Measurements from ENCODE around the gene KMT2B.

The KMT2B gene

DNA sequence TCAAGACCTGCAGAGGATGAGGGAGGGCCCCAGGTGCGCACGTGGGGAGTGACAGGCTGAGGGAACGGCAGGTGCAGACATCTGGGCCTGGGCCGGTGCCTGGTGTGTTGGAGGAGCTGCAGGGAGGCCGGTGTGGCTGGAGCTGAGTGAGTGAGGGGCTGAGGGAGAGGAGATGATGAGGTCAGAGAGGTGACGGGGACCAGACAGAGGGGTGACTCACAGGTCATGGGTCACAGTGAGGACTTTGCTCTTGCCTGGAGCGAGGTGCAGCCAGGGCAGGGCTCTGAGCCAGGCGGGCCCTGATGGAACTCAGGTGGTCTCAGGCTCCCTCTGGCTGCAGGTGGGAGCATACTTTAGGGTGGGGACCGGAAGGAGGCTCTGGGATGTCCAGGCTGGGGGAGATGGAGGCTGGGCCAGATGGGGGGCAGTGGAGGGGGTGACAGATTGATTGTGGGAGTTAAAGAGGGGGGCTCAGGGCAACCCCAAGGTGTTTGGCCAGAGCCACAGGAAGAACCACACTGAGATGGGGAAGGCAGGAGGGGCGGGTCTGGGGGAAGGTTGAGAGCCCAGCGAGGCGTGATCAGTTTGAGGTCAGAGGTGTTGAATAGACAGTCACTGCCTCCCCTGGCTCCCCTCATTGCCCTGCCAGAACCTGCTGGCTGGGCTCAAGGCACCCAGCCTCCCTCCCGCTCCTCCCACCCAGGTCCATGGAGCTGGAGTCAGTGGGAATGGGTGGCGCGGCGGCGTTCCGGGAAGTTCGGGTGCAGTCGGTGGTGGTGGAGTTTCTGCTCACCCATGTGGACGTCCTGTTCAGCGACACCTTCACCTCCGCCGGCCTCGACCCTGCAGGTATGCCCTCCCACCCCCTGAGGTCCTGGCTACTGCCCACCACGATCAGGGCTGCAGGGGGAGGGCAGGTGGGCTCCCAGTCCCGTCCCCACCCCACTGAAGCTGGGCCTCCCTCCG, 65.9 kb downstream of the KMT2B start:
- no peak for DNase-seq

DNA sequence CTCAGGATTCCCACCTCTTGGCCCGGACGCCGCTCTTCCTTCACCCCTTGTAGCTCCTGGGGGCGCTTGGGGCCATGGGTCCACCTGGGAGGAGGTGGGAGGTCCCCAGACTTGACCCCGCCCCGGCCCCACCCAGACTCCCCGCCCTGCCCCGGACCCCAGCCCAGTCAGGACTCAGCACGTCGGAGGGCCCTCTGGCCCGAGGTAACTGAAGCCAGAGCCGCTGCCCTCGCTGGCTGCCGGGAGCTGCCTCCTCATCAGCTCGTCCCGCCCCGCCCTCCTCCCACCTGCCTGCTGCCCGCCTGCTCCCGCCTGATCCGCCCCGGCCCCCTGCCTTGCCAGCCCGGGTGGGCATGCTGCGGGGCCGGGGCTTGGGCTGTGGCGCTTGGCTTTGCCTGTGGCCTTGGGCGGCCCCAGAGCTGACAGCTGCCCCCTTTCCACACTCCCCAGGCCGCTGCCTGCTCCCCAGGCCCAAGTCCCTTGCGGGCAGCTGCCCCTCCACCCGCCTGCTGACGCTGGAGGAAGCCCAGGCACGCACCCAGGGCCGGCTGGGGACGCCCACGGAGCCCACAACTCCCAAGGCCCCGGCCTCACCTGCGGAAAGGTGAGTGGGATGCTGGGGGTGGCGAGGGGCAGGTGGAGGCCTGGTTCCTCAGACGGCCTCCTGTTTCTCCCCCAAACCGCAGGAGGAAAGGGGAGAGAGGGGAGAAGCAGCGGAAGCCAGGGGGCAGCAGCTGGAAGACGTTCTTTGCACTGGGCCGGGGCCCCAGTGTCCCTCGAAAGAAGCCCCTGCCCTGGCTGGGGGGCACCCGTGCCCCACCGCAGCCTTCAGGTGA, 66.9 kb downstream of the KMT2B start:
- no peak for DNase-seq

DNA sequence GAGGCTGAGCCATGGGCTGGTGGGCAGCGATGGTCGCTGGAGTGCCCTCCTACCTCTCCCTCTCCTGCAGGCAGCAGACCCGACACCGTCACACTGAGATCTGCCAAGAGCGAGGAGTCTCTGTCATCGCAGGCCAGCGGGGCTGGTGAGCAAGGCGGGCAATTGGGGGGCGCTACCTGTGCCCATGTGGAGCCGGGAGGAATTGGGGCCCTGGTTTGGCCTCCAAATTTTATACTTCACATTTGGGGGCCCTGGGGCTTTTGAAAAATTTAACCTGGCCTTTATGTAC, 67.5 kb downstream of the KMT2B start:
- no peak for DNase-seq

DNA sequence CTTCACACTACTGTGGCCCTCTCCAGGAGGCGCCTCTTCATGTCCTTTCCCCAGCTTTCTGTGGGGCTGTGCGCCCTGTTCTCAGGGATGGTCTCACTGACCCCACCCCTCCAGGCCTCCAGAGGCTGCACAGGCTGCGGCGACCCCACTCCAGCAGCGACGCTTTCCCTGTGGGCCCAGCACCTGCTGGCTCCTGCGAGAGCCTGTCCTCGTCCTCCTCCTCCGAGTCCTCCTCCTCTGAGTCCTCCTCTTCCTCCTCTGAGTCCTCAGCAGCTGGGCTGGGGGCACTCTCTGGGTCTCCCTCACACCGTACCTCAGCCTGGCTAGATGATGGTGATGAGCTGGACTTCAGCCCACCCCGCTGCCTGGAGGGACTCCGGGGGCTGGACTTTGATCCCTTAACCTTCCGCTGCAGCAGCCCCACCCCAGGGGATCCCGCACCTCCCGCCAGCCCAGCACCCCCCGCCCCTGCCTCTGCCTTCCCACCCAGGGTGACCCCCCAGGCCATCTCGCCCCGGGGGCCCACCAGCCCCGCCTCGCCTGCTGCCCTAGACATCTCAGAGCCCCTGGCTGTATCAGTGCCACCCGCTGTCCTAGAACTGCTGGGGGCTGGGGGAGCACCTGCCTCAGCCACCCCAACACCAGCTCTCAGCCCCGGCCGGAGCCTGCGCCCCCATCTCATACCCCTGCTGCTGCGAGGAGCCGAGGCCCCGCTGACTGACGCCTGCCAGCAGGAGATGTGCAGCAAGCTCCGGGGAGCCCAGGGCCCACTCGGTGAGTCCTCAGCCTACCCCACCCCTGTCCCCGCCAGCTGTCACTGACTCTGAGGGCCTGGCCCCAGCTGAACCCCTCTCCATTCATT, 68.7 kb downstream of the KMT2B start:
- DNase-seq, result no peak

DNA sequence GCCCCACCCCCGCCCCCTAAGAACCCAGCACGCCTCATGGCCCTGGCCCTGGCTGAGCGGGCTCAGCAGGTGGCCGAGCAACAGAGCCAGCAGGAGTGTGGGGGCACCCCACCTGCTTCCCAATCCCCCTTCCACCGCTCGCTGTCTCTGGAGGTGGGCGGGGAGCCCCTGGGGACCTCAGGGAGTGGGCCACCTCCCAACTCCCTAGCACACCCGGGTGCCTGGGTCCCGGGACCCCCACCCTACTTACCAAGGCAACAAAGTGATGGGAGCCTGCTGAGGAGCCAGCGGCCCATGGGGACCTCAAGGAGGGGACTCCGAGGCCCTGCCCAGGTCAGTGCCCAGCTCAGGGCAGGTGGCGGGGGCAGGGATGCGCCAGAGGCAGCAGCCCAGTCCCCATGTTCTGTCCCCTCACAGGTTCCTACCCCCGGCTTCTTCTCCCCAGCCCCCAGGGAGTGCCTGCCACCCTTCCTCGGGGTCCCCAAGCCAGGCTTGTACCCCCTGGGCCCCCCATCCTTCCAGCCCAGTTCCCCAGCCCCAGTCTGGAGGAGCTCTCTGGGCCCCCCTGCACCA, 69.5 kb downstream of the KMT2B start:
- no peak for DNase-seq
